ENCODE results near the gene NCK2. TPM values are rescaled to one million over a fixed set of nuclear protein-coding genes. Genes with fewer than 3 reads are reported as not detected.

The NCK2 gene
- total RNA-seq, 4 donors from 2014 or later, result 46.0 to 62.6 (median 55.3) TPM

- Histone ChIP-seq H3K4me3 (replicated peaks in 1 of 3) (no peak overlapping the region), H3K36me3 (no peaks in the 10 kb centered on the region), H3K27me3 (no peaks in the 10 kb centered on the region), H3K4me1 (no peaks in the 10 kb centered on the region), H3K9me3 (no peaks in the 10 kb centered on the region), H3K27ac (no peak overlapping the region)
- intact Hi-C loops (cut with DNase I), result no loop called here
- no peak for TF ChIP-seq POLR2A (IDR thresholded peaks at IDR 0.05)
- TF ChIP-seq CTCF (IDR thresholded peaks at IDR 0.05), result no peak
- 75 to 77% methylated on average over 8 of the region's 8 CpGs for WGBS, 2 donors
- DNase-seq, result no peak
Measured at GRCh38 chr2:105718846-105719481, 25.7 kb upstream of the NCK2 start.

GRCh38 chr2:105721991-105722511 lies 22.7 kb upstream of the NCK2 start:
- 81 to 91% methylated on average over 8 of the region's 8 CpGs for WGBS, 2 donors
- H3K36me3 ChIP-seq, result no peaks in the 10 kb centered on the region
- no peaks in the 10 kb centered on the region for H3K9me3 ChIP-seq
- intact Hi-C loops (cut with DNase I), result no loop called here
- no peak for DNase-seq
- no peak overlapping the region for H3K4me3 ChIP-seq (replicated peaks in 1 of 3)
- H3K27ac ChIP-seq, result no peak overlapping the region
- no peaks in the 10 kb centered on the region for H3K27me3 ChIP-seq
- peaks cover 0 to 6% of the 10 kb centered on the region in 2 donors for H3K4me1 ChIP-seq
- TF ChIP-seq POLR2A (IDR thresholded peaks at IDR 0.05), result no peak
- no peak for TF ChIP-seq CTCF (IDR thresholded peaks at IDR 0.05)

- no peak for DNase-seq
- Histone ChIP-seq H3K36me3 (no peaks in the 10 kb centered on the region), H3K9me3 (no peaks in the 10 kb centered on the region), H3K27me3 (no peaks in the 10 kb centered on the region), H3K4me3 (replicated peaks in 1 of 3) (no peak overlapping the region), H3K27ac (no peak overlapping the region), H3K4me1 (peaks cover 0 to 6% of the 10 kb centered on the region in 2 donors)
- WGBS, 2 donors, result 91 to 95% methylated on average over 11 of the region's 11 CpGs
- intact Hi-C loops (cut with DNase I), result no loop called here
- TF ChIP-seq POLR2A (IDR thresholded peaks at IDR 0.05) (no peak), CTCF (IDR thresholded peaks at IDR 0.05) (no peak)
Measured at GRCh38 chr2:105722726-105723297, 21.9 kb upstream of the NCK2 start.

- Histone ChIP-seq H3K36me3 (no peaks in the 10 kb centered on the region), H3K27ac (no peak overlapping the region), H3K4me3 (replicated peaks in 1 of 3) (no peak overlapping the region), H3K9me3 (no peaks in the 10 kb centered on the region), H3K27me3 (no peaks in the 10 kb centered on the region), H3K4me1 (peaks cover 0 to 6% of the 10 kb centered on the region in 2 donors)
- TF ChIP-seq POLR2A (IDR thresholded peaks at IDR 0.05) (no peak), CTCF (IDR thresholded peaks at IDR 0.05) (no peak)
- no peak for DNase-seq
- intact Hi-C loops (cut with DNase I), result no loop called here
- WGBS, 2 donors, result 76 to 96% methylated on average over 3 of the region's 3 CpGs
Measured at GRCh38 chr2:105723431-105723830, 21.3 kb upstream of the NCK2 start.

GRCh38 chr2:105725388-105725787 lies 19.3 kb upstream of the NCK2 start:
- Histone ChIP-seq H3K27me3 (no peaks in the 10 kb centered on the region), H3K4me3 (replicated peaks in 1 of 3) (no peak overlapping the region), H3K9me3 (no peaks in the 10 kb centered on the region), H3K4me1 (peaks cover 0 to 6% of the 10 kb centered on the region in 2 donors), H3K36me3 (no peaks in the 10 kb centered on the region), H3K27ac (no peak overlapping the region)
- 83 to 85% methylated on average over 5 of the region's 5 CpGs for WGBS, 2 donors
- no peak for DNase-seq
- intact Hi-C loops (cut with DNase I), result no loop called here
- no peak for TF ChIP-seq CTCF (IDR thresholded peaks at IDR 0.05)

Data from thyroid gland (tissue), 4 donors.